Measurements from ENCODE around the gene VASN. TPM values are rescaled to one million over a fixed set of nuclear protein-coding genes. Genes with fewer than 3 reads are reported as not detected.

The VASN gene
- total and polyA plus RNA-seq, 9 of the 15 experiments (the other 6 are each of a cell fraction or from before 2014, with no cell fraction given): 0.01 to 2.5 (median 0.41) TPM; not detected in 1

GRCh38 chr16:4425378-4426020, 53.9 kb downstream of the VASN start, which contains the start of gene DNAJA3 (continued):
- TF ChIP-seq ZBTB40 (IDR thresholded peaks at IDR 0.05): peak; percentile 74
- no peak for TF ChIP-seq ZBTB40 (CRISPR knock-in tag; IDR thresholded peaks at IDR 0.05)
- no peak for TF ChIP-seq TAL1 (IDR thresholded peaks at IDR 0.05)
- no peak for TF ChIP-seq BRD4 (IDR thresholded peaks at IDR 0.05)
- TF ChIP-seq, protein P1, sequence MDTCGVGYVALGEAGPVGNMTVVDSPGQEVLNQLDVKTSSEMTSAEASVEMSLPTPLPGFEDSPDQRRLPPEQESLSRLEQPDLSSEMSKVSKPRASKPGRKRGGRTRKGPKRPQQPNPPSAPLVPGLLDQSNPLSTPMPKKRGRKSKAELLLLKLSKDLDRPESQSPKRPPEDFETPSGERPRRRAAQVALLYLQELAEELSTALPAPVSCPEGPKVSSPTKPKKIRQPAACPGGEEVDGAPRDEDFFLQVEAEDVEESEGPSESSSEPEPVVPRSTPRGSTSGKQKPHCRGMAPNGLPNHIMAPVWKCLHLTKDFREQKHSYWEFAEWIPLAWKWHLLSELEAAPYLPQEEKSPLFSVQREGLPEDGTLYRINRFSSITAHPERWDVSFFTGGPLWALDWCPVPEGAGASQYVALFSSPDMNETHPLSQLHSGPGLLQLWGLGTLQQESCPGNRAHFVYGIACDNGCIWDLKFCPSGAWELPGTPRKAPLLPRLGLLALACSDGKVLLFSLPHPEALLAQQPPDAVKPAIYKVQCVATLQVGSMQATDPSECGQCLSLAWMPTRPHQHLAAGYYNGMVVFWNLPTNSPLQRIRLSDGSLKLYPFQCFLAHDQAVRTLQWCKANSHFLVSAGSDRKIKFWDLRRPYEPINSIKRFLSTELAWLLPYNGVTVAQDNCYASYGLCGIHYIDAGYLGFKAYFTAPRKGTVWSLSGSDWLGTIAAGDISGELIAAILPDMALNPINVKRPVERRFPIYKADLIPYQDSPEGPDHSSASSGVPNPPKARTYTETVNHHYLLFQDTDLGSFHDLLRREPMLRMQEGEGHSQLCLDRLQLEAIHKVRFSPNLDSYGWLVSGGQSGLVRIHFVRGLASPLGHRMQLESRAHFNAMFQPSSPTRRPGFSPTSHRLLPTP (IDR thresholded peaks at IDR 0.05; ENCODE audit: borderline replicate concordance, extremely low read depth, insufficient read length): no peak
- TF ChIP-seq ZNF707 (CRISPR knock-in tag; conservative IDR thresholded peaks at IDR 0.05): no peak
- TF ChIP-seq HNRNPH1 (optimal IDR thresholded peaks at IDR 0.05; ENCODE audit: low read depth, low read length): no peak
- TF ChIP-seq PHF8 (IDR thresholded peaks at IDR 0.05; ENCODE audit: borderline replicate concordance, low read length): peak; percentile 90
- TF ChIP-seq MCM7 (IDR thresholded peaks at IDR 0.05): 0 out of 4 replicates have a peak, but pooled peaks of 1 of the 2 experiments have one; percentile 2
- no peak for TF ChIP-seq DDX20 (tag; IDR thresholded peaks at IDR 0.05; ENCODE audit: low read depth)
- TF ChIP-seq ARID3A (IDR thresholded peaks at IDR 0.05; ENCODE audit: borderline replicate concordance, low read depth, low read length): no peak
- TF ChIP-seq ZNF212 (CRISPR knock-in tag; IDR thresholded peaks at IDR 0.05): no peak
- TF ChIP-seq ZNF175 (CRISPR knock-in tag; IDR thresholded peaks at IDR 0.05; ENCODE audit: low read depth): no peak; the same call in 1 of the 2 replicates
- peak; percentile 58 for TF ChIP-seq MBD2 (IDR thresholded peaks at IDR 0.05; ENCODE audit: borderline replicate concordance, low read depth)

Measured in K562 (cell line).